ENCODE measurements around the gene LCP2. TPM values are rescaled to one million over a fixed set of nuclear protein-coding genes. Genes with fewer than 3 reads are reported as not detected.
A peak's percentile ranks its signal among the peaks of the same experiment; 100 is the strongest.

Gene LCP2
- total and polyA plus RNA-seq, 2 experiments from 2014 or later, result 0.80 TPM; not detected in 1

- no peak overlapping the region for H3K4me3 ChIP-seq
- H3K4me2 ChIP-seq, result no peak overlapping the region
- peaks cover 4% of the 10 kb centered on the region for H3K4me1 ChIP-seq (ENCODE audit: insufficient read depth)
- DNase-seq (ENCODE audit: low spot score), result no peak
- WGBS (ENCODE audit: low lambda C conversion rate, missing lambda C conversion rate), result 45% methylated on average over 6 of the region's 6 CpGs
- H3K36me3 ChIP-seq (replicated peaks; ENCODE audit: insufficient read depth, low read depth), result no peaks in the 10 kb centered on the region
- no peaks in the 10 kb centered on the region for H4K20me1 ChIP-seq (ENCODE audit: insufficient read depth, poor library complexity, severe bottlenecking)
- H3K9me2 ChIP-seq (replicated peaks; ENCODE audit: insufficient read depth), result no peaks in the 10 kb centered on the region
- H2AFZ ChIP-seq, result no peak overlapping the region
- H3K27ac ChIP-seq, result no peak overlapping the region
- H3K27me3 ChIP-seq, result no peaks in the 10 kb centered on the region
- TF ChIP-seq EZH2 (IDR thresholded peaks at IDR 0.05; ENCODE audit: borderline replicate concordance) (no peak), CTCF (IDR thresholded peaks at IDR 0.05; ENCODE audit: poor library complexity) (no peak), EZH2phosphoT487 (IDR thresholded peaks at IDR 0.05; ENCODE audit: low read depth, severe bottlenecking, unreplicated experiment) (no peak)
- no peaks in the 10 kb centered on the region for H3K9me3 ChIP-seq (ENCODE audit: low read depth)
- H3K79me2 ChIP-seq, result no peaks in the 10 kb centered on the region
Observed at GRCh38 chr5:170277867-170278281, 19.7 kb downstream of the LCP2 start.

GRCh38 chr5:170276140-170276539 lies 21.4 kb downstream of the LCP2 start:
- no peaks in the 10 kb centered on the region for H3K9me3 ChIP-seq (ENCODE audit: low read depth)
- H2AFZ ChIP-seq, result no peak overlapping the region
- H3K27me3 ChIP-seq, result no peaks in the 10 kb centered on the region
- no peak overlapping the region for H3K27ac ChIP-seq
- no peaks in the 10 kb centered on the region for H4K20me1 ChIP-seq (ENCODE audit: insufficient read depth, poor library complexity, severe bottlenecking)
- TF ChIP-seq EZH2phosphoT487 (IDR thresholded peaks at IDR 0.05; ENCODE audit: low read depth, severe bottlenecking, unreplicated experiment), result no peak
- H3K4me1 ChIP-seq (ENCODE audit: insufficient read depth), result peaks cover 4% of the 10 kb centered on the region
- no peaks in the 10 kb centered on the region for H3K9me2 ChIP-seq (replicated peaks; ENCODE audit: insufficient read depth)
- no peak for DNase-seq (ENCODE audit: low spot score)
- H3K36me3 ChIP-seq (replicated peaks; ENCODE audit: insufficient read depth, low read depth), result no peaks in the 10 kb centered on the region
- H3K4me3 ChIP-seq, result no peak overlapping the region
- no peak overlapping the region for H3K4me2 ChIP-seq
- no peaks in the 10 kb centered on the region for H3K79me2 ChIP-seq
- 96% methylated on average over 2 of the region's 2 CpGs for WGBS (ENCODE audit: low lambda C conversion rate, missing lambda C conversion rate)

GRCh38 chr5:170275376-170275994 lies 22.1 kb downstream of the LCP2 start:
- Histone ChIP-seq H3K27ac (no peak overlapping the region), H3K79me2 (no peaks in the 10 kb centered on the region), H4K20me1 (ENCODE audit: insufficient read depth, poor library complexity, severe bottlenecking) (no peaks in the 10 kb centered on the region), H3K9me2 (replicated peaks; ENCODE audit: insufficient read depth) (no peaks in the 10 kb centered on the region), H3K9me3 (ENCODE audit: low read depth) (no peaks in the 10 kb centered on the region), H3K4me1 (ENCODE audit: insufficient read depth) (peaks cover 4% of the 10 kb centered on the region), H2AFZ (no peak overlapping the region), H3K27me3 (no peaks in the 10 kb centered on the region), H3K4me3 (no peak overlapping the region), H3K36me3 (replicated peaks; ENCODE audit: insufficient read depth, low read depth) (no peaks in the 10 kb centered on the region), H3K4me2 (no peak overlapping the region)
- no peak for TF ChIP-seq EZH2phosphoT487 (IDR thresholded peaks at IDR 0.05; ENCODE audit: low read depth, severe bottlenecking, unreplicated experiment)
- no peak for TF ChIP-seq EZH2 (IDR thresholded peaks at IDR 0.05; ENCODE audit: borderline replicate concordance)
- TF ChIP-seq CTCF (IDR thresholded peaks at IDR 0.05; ENCODE audit: poor library complexity), result no peak
- no peak for DNase-seq (ENCODE audit: low spot score)
- 85% methylated on average over 8 of the region's 8 CpGs for WGBS (ENCODE audit: low lambda C conversion rate, missing lambda C conversion rate)

- H3K27ac ChIP-seq, result no peak overlapping the region
Observed at GRCh38 chr5:170273968-170274710, 23.4 kb downstream of the LCP2 start.

More at GRCh38 chr5:170273968-170274710, 23.4 kb downstream of the LCP2 start:
- TF ChIP-seq EZH2 (IDR thresholded peaks at IDR 0.05; ENCODE audit: borderline replicate concordance) (no peak), CTCF (IDR thresholded peaks at IDR 0.05; ENCODE audit: poor library complexity) (peak; percentile 44), EZH2phosphoT487 (IDR thresholded peaks at IDR 0.05; ENCODE audit: low read depth, severe bottlenecking, unreplicated experiment) (no peak)
- DNase-seq (ENCODE audit: low spot score), result peak; percentile 58
- no peaks in the 10 kb centered on the region for H3K36me3 ChIP-seq (replicated peaks; ENCODE audit: insufficient read depth, low read depth)
- H3K9me3 ChIP-seq (ENCODE audit: low read depth), result no peaks in the 10 kb centered on the region
- H3K79me2 ChIP-seq, result no peaks in the 10 kb centered on the region
- no peak overlapping the region for H3K4me2 ChIP-seq
- no peaks in the 10 kb centered on the region for H3K9me2 ChIP-seq (replicated peaks; ENCODE audit: insufficient read depth)
- no peaks in the 10 kb centered on the region for H4K20me1 ChIP-seq (ENCODE audit: insufficient read depth, poor library complexity, severe bottlenecking)
- H2AFZ ChIP-seq, result no peak overlapping the region
- peaks cover 2% of the 10 kb centered on the region for H3K4me1 ChIP-seq (ENCODE audit: insufficient read depth)
- 57% methylated on average over 8 of the region's 8 CpGs for WGBS (ENCODE audit: low lambda C conversion rate, missing lambda C conversion rate)
- H3K4me3 ChIP-seq, result no peak overlapping the region
- no peaks in the 10 kb centered on the region for H3K27me3 ChIP-seq

All from hepatocyte (in vitro differentiated cells).